NCI-H69 (cell line): ENCODE results near the gene SLC35E4.
"Not testable (repeated sequence)": the region's sequence is repeated elsewhere in the genome, so short reads cannot be mapped to it uniquely, and the experiment has no call there.

Source experiments
- DNase-seq: peaks from one replicate; lab custom pipeline; 2025; lab: John Stamatoyannopoulos, UW

Gene SLC35E4

DNA sequence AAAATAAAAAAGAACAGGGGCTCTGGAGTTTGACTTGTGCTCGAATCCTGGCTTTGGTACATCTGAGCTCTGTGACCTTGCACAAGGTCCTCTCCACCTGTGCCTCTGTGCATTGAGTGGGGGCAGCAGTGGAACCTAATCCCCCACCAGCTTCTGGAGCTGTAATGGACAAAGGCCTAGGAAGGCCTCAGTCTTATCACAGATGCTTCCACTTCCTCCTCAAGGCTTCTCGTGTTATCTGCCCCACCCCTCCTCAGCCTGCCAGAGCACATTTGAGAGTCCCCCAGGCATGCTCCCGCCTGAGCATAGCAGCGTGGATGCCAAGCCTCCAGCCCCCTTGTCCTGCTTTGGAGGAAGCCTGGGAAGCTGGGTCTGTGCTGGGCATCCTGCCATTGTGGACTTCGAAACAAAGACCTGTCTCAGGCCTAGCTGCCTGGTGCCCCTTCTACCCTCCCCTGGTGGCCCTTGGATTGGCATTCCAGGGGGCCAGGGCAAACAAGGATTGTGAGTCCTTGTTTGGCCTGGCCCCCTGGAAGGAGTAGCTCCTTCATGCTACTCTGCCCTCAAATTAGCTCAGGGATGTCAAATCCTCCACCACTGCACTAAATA, 15.0 kb downstream of the SLC35E4 start:
- DNase-seq: peak; percentile 45

DNA sequence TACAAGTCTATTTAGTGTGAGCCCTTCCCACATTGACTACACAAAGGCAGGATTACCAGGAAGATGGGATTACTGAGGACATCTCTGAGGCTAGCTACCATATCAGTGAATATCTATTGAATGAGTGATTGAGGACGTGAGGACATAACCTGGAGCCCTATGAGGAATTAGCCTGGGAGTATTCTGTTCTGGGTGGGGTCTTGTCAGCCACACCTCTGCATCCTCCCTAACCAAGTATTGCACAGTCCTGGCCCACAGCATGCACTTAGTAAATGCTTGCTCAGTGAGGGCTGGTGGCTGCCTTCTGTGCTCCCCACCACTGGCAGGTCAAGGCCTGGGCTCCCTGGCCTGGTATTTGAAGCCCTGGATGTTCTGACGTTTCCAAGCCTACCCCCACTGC, 17.3 kb downstream of the SLC35E4 start:
- no peak for DNase-seq

GRCh38 chr22:30654361-30654760, 18.8 kb downstream of the SLC35E4 start:
- DNase-seq: no peak

DNA sequence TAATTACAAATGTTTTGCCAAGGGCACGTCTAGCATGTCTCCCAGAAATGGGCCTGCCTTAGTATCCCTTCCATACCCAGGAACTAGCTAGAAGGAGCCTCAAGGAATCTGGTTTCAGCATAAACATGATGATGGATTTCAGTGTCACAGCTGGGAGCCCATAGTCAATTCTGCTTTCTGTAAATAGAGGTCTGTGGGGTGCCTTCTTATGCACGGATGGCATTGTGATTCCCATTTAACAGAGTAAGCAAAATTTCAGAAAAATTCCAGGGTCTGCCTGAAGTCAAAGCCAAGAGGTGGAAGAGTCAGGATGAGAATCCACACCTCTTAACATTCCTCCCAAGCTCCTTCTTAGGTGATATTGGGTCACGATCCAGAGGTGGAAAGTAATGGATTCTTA, 20.0 kb downstream of the SLC35E4 start:
- peak; percentile 63 for DNase-seq

GRCh38 chr22:30662040-30662439, 26.5 kb downstream of the SLC35E4 start:
- DNase-seq: peak; percentile 93

GRCh38 chr22:30664798-30665197, 29.2 kb downstream of the SLC35E4 start:
- DNase-seq: no peak

DNA sequence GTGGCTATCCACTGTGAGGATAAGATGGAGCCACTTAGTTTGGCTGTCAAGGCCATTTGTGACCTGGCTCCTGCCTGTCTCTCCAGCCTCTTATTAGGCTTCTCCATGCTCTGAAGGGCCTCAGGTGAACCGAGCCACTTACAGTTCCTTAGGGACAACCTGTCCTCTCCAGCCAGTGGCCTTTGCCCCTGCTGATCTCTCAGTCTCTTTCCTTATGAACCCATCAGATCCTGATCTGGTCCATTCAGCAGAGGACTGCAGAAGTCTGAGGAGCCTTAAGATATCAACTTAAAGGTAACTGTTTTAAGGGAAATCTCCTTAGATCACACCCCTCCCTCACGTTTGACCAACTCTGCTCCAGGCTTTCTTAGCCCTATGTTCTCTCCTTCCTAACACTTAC, 29.7 kb downstream of the SLC35E4 start:
- no peak for DNase-seq

- no peak for DNase-seq
These were observed 30.2 kb downstream of the SLC35E4 start for GRCh38 chr22:30665786-30666185.

DNA sequence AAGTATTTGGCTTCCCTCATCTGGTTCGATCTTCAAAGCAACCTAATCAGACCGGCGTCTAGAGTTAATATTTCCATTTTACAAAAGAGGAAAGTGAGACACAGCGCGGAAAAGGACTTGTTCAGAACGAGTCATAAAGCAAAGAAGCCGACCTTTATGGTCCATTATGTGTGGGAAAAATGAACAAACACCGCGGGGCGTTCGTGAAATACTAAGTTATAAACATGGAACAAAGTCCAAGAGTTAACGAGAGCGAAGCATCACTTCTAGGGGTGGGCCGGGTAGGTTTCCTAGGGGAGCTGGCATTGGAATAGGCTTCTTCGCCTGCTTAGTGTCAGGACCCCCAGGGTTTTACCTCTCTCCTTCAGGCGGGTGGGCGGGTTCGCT, 31.5 kb downstream of the SLC35E4 start:
- no peak for DNase-seq

GRCh38 chr22:30667494-30668385, 32.2 kb downstream of the SLC35E4 start, which contains the start of gene DUSP18:
TSS of gene DUSP18 (minus strand) at chr22:30667875. CDS start at chr22:30664003, 3,872 bp downstream.
- peak; percentile 98 for DNase-seq

DNA sequence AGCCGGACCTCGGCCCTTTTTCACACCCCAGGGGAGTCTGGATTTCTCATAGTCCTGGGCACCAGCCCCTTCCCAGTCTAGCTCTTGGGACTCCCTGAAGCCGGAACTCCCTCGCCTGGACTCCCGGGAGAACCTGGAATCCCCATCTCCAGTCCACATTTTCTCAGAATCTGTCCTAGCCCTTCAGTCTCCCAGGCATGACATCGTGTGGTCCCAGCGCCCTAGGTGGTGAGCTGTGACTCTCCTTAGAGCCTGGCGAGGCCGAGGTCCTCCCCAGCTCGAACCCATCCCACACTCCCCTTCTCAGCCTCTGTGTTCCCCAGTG, 32.8 kb downstream of the SLC35E4 start:
- DNase-seq: peak; percentile 74

DNA sequence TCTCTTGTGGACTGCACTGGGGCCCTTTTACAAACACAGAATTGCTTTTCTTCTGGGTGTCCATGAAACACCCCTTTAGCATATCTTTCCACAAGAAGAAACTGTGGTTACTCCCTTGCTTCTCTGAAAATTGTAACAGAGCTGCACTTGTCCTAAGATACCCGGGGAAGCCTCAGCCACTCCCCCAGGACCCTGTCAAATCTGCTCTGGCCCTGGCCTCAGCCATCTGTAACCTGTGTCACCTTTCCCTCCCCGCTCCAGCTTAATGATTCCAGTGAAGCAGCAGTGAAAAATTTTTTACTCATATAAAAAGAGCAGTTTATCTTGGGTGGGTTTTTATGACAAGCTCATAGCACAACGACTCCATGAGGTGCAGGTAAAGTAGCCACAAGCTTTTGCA, 35.5 kb downstream of the SLC35E4 start:
- DNase-seq: no peak

GRCh38 chr22:30673136-30673535, 37.6 kb downstream of the SLC35E4 start:
- no peak for DNase-seq

- DNase-seq: no peak
These were observed 38.9 kb downstream of the SLC35E4 start for GRCh38 chr22:30674482-30674881.

- peak; percentile 93 for DNase-seq
These were observed 39.9 kb downstream of the SLC35E4 start for GRCh38 chr22:30675436-30675835.

GRCh38 chr22:30676565-30676964, 41.0 kb downstream of the SLC35E4 start:
- not testable (repeated sequence) for DNase-seq

DNA sequence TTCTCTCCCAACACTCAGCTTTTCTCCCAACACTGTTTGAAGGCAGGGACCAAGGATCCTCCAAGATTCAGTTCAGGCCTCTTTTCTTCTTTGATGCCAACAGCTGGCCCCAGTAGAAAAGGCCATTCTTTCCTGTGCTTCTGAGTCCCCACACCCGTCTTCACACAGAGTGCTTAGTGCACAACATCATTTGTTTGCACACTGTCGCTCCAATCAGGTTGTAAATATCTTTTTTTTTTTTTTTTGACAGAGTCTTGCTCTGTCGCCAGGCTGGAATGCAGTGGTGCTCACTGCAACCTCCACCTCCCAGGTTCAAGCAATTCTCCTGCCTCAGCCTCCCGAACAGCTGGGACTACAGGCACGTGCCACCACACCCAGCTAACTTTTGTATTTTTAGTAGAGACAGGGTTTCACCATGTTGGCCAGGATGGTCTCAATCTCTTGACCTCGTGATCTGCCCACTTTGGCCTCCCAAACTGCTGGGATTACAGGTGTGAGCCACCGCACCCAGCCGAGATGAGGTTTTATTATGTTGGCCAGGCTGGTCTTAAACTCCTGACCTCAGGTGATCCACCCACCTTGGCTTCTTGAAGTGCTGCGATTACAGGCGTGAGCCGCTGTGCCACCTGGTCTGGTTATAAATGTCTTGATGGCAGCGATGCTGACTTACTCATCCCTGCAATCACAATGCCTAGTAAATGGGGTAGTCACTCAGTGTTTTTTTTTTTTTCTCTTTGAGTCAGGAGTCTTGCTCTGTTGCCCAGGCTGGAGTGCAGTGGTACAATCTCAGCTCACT, 44.5 kb downstream of the SLC35E4 start:
- peak; percentile 34 for DNase-seq

DNA sequence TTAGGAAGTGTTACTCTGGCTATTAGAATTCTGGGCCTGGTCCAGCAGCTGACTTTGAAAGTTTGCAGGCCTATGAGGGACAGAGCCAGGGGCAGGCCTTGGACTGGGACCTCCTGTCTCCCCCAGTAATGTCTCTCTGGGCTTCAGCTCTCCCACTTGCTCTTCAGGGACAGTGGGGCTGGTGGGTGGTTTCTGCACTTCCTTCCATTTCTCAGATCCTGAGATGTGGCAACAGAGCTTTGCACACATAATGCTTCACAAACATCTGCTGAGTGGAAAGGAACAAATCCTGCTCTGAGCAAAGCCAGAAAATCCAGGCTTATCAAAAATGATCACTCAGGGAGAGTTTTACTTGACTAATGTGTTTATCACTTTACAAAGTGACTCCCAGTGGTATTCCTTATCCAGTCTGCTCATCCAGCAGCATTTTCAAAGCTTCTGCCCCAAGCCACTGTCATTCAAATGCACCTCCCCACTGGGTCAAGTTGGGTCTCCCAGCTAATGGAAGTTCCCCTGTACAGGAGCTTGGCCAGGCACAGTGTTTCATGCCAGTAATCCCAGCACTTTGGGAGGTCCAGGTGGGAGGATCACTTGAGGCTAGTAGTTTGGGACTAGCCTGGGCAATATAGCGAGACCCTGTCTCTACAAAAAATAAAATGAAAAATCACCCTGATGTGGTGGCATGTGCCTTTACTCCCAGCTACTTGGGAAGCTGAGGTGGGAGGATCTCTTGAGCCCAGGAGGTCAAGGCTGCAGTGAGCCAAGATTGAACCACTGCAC, 45.6 kb downstream of the SLC35E4 start:
- DNase-seq: no peak

- DNase-seq: peak; percentile 40
These were observed 46.2 kb downstream of the SLC35E4 start for GRCh38 chr22:30681831-30682230.

GRCh38 chr22:30685178-30685577, 49.6 kb downstream of the SLC35E4 start:
- no peak for DNase-seq

DNA sequence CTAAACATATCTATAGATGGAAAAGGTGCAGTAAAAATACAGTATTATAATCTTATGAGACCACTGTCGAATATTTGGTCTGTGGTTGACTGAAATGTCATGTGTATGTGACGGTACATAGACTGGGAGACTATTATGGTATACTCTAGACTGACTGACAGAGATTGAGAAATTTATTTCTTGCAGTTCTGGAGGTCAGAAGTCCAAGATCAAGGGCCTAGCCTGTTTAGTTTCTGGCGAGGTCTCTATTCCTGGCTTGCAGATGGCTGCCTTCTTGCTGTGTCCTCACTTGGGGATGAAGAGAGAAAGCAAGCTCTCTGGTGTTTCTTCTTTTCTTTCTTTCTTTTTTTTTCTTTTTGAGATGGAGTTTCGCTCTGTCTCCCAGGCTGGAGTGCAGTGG, 51.8 kb downstream of the SLC35E4 start:
- no peak for DNase-seq

DNA sequence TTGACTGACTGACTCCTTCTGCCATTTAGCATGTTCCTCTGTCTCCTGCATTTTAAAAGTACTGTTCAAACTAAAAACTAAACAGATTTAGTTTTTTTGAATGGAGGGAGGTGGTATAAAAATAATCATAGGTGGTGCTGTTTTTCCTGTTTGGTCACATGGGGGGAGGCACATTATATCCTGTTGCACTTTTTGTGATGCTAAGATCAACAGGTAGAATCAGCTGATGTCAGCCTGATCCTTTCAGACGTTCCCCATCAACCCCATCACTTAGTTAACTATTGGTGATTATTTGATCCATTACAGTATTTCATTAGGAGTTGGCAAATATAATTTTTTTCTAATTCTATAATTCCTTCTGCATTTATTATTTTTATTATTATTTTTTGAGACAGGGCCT, 54.0 kb downstream of the SLC35E4 start:
- DNase-seq: no peak
